Measurements from ENCODE around the gene SCARB1.
A peak's percentile ranks its signal among the peaks of the same experiment; 100 is the strongest.

The SCARB1 gene

GRCh38 chr12:124841558-124841945, 22.1 kb downstream of the SCARB1 start:
- no peak for DNase-seq

GRCh38 chr12:124837958-124838803, 25.5 kb downstream of the SCARB1 start:
- peak; percentile 68 for DNase-seq

GRCh38 chr12:124837249-124837897, 26.3 kb downstream of the SCARB1 start:
- DNase-seq = no peak

DNA sequence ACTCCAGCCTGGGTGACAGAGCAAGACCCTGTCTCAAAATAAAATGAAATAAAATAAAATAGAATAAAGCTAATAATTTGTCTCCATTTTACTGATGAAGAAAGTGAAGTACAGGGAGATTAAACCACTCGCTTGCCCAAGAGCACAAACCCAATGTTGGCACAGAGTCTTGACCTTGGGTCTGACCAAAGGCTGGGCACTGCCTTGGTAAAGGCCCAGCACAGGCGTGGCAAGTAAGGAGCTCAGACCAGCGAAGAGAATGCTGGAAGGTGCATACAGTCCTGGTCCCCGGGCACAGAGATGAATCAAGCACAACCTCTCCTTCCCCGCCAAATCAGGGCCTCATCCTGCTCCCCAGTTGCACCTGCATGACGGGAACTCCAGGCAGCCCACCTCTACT, 26.9 kb downstream of the SCARB1 start:
- no peak for DNase-seq

DNA sequence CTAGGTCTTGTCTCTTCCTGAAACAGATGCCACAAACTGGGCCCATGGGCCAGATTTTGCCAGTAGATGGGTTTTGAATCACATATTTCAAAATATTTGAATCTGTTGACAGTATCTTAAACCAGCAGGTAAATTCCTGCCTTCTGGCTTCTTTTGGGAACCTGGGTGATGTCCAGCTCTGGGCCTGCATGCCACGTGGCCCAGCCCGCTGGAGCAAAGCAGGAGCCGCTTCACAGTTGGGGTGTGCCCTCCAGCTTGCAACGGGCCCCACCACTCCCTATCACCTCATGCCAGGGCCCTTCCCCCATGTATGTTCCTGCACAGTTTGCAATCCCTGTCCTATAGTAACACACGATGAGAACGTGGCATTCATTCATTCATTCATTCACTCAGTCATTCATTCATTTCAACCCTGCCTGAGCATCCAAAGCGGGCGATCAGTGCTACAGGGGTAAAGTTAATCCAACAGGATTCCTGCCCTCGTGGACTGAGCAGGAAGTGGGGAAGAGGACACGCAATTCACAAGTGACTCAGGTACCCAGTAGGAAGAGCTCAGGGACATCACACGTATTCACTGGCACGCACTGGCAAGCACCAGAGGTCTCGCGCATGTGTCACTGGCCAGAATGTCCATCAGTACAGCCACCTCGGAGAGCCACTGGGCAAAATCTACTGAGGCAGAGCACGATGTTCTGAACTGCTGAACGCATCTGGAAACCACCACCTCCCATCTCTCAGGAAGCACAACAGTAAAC, 27.8 kb downstream of the SCARB1 start:
- DNase-seq = no peak

- no peak for DNase-seq
These were observed 28.8 kb downstream of the SCARB1 start for GRCh38 chr12:124834822-124835221.

GRCh38 chr12:124833693-124834122, 30.0 kb downstream of the SCARB1 start:
- DNase-seq = peak; percentile 96

DNA sequence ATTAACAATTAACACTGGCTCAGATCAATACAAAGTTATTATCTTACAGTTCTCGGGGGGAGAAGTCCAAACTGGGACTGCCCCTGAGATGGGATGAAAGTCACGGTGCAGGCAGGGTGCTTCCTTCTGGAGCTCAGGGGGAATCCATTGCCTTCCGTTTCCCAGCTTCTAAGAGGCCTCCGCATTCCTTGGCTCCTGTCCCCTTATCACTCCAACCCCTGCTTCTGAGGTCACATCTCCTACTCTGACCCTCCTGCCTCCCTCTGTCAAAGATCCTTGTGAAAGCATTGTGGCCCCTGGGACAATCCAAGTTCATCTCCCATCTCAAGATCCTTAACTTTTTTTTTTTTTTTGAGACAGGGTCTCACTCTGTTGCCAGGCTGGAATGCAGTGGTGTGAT, 30.8 kb downstream of the SCARB1 start:
- no peak for DNase-seq

DNA sequence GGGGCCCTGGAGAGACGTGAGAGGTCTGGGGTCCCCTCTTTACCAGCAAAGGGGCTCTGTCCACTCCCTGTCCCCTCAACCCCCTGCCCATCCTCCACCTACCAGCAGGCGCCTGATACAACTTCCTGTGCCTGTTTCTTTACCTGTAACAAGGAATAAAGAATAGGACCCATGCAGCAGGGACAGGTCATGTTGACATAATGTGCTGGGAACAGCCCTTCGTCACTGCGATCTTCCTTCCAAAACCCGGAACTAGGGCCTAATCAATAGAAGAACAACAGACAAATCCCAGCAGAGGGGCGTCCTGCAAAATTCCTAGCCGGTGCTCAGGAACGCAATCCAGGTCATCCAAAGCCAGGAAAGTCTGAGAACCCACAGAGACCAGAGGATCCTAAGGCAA, 32.1 kb downstream of the SCARB1 start:
- DNase-seq = no peak

DNA sequence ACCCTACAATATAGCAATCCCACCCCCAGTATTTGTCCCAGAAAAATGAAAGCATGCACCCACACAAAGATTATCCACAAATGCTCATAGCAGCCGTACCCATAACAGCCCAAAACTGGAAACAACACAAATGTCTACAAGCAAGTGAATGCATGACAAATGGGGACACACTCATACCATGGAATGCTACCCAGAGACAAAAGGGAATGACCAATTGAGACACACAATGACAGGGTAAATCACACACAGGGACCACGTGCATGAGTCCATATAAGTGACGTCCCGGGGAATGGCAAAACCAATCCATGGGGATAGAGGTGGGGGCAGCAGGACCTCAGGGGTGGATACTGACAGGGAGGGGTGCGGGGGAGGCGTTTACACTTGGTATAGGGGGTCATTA, 33.4 kb downstream of the SCARB1 start:
- DNase-seq = no peak

- DNase-seq = no peak
These were observed 33.9 kb downstream of the SCARB1 start for GRCh38 chr12:124829708-124830304.

DNA sequence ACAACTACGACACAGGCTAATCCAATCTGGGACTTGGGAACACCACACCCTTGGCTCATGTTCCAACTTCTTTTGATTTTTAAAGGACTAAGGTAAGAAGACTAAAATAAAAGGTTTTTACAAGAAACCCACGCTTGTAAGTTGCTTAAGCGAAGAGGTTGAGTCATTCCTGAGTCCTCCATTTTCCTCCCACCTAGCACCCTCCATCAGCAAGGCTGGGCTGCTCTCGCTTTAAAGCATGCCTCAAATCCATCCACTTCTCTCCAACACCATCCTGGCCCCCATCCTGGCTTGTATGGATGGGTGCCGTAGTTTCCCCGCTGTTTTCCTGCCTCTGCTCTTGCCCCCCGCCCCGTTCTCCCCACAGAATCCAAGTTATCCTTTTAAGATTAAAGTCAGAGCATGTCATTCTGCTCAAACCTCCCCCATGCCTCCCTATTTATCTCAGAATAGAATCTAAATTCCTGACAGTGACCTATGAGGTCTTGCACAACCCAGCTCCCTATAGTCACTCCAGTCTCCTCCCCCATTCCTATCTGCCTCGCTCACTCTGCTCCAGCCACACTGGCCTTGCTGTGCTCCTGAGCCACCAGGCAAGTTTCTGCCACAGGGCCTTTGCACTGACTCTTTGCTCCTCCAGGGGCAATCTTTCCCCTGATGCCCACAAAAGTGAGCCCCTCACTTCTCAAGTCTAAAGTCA, 34.5 kb downstream of the SCARB1 start:
- DNase-seq = no peak

DNA sequence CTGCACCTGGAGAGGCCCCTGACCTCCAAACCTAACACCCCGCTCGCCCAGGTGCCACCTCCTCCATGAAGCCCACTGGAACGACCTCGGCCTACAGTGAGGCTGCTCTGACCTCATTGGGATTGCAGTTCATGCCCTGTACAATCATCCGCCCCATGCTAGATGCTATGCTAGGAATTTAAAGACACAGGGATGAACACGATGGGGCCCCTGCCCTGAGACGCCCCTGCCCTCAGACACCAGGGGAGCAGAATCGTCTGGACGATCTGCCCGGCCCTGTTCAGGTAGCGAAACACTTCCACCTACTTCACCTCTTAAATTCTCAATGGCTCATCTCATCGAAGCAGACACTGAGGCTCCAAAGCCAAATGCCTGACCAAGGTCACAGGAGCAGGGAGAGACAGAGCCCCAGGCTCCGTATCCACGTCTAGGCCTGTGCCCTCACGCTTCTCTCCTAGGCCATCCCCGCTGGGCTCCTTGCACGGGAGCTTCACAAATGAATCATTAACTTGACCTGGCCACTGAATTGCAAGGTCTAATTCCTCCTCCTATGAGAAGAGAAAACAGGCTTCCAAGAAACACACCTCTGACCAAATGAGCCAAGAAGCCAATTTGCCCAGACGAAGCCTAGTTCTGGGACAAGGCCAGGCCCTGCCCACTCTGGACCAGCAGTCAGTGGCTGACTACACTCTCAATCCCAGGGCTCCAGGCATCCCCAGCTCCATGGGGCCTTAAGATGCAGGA, 35.2 kb downstream of the SCARB1 start:
- DNase-seq = no peak

DNA sequence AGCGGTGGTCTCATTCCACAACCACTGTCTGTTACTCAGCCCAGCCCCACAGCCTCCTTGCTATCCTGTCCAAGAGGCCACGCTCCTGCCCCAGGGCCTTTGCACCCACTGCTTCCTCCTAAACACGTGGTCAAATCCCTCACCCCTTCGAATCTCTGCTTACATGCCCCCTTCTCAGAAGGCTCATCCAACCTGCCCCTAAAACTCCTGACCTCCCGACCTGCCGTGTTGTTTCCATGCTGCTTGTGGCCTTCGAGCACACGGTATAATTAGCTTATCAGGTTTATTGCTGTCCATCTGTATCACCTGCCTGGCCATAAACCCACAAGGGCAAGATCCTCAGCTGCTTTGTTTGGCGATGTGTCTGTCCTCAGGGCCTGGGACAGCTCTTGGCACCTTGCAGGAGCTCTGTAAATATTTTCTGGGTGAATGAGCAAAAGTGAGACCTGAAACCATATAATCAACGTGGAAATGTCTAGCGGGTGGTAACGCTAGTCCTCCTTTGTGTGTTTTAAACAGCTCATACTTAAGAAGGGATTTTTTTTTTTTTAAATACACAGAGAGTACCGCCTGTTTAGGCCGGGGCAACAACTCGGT, 36.0 kb downstream of the SCARB1 start:
- DNase-seq = peak; percentile 30

GRCh38 chr12:124824195-124824594, 39.5 kb downstream of the SCARB1 start:
- DNase-seq = no peak

DNA sequence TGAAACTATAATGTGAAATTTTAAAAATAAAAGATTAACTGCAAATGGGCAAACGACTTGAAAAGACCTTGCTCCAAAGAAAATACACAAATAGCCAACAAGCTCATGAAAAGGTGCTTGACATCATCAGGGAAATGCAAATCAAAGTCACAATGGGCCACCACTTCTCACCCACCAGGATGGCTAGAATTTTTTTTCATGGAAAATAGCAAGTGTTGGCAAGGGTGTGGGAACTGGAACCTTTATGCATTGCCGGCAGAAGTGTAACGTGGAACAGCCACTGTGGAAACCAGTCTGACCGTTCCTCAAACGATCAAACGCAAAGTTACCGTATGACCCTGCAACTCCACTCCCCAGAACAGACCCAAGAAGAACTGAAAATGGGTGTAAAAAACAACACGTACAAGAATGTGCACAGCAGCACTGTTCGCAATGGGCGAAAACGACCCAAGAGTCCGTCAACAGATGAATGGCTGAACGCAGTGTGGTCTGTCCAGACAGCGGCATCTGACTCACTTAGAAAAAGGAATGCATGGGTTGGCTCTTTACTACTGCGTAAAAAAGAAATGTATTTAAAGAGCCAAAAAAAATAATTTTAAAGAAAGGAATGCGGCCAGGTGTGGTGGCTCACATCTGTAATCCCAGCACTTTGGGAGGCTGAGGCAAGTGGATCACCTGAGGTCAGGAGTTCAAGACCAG, 40.2 kb downstream of the SCARB1 start:
- no peak for DNase-seq

- DNase-seq = no peak
These were observed 41.4 kb downstream of the SCARB1 start for GRCh38 chr12:124822218-124822617.

DNA sequence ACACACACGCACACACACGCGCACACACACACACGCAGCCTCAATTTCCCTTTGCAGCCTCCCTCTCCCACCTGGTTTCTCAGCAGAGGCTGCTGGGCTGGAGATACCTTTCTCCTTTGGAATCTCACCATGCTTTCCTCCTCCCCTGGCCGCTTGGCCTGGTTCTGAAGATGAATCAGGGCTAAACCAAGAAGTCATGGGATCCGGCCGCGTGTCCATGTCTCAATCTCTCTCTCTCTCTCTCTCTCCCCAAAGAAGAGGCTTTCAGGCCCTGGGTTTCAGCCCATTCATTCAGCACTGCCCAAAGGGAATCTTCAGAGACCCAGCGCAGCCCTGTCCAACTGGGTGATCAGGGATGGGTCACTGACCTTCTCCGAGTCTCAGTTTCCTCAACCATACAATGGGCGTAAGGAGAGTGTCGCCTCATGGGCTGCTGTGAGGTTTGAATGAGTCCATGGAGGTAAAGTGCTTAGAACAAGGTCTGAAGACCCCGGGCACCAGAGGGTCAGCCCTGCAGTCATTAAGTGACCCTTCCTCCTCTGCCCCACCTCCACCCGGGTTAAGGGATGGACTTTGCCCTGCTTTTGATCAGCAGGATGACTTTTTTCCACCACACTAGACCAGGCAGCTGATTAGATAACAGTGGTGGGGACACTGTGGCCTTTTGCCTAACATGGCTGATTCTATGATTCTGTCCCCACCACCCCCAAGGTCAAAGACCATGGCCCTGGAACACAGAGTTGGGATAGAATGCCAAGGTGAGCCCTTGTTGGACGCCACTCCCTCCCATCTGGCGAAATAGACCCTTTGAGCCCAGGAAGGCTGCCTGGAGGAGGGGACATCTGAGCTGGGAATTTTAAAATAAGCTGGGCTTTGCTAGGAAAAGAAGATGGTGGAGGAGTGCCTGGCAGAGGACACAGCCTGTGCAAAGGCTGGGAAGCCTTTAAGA, 42.1 kb downstream of the SCARB1 start:
- no peak for DNase-seq

GRCh38 chr12:124820199-124820598, 43.5 kb downstream of the SCARB1 start:
- no peak for DNase-seq

GRCh38 chr12:124819525-124819924, 44.1 kb downstream of the SCARB1 start:
- no peak for DNase-seq
